Psoas muscle (tissue), 8 donors: ENCODE results near the gene PJA2. TPM values are rescaled to one million over a fixed set of nuclear protein-coding genes. Genes with fewer than 3 reads are reported as not detected.
A peak's percentile ranks its signal among the peaks of the same experiment; 100 is the strongest.

Source experiments
- ATAC-seq, 4 donors: fragments of 200-7000 bp; cut with Tn5 transposase; one replicate each; pipeline ENCODE4 v1.9.1; 2020; ENCODE audit warnings: moderate library complexity in 3 of 4, mild to moderate bottlenecking in 2 of 4
- DNase-seq, 2 donors: peaks; one replicate each; pipeline ENCODE4 v3.0.0-alpha.2; 2020
- H3K27ac ChIP-seq: fragments of 200-600 bp; one replicate; pipeline ENCODE4 v1.8.0; 2022
- H3K27me3 ChIP-seq, 3 donors: fragments of 200-600 bp in 1 of 3; one replicate each; pipeline versions ENCODE4 v1.6.1 to v1.8.0; 2013 to 2022; ENCODE audit warnings: low read length in 2 of 3, mild to moderate bottlenecking in 2 of 3, moderate library complexity in 1 of 3; ENCODE audit not compliant: insufficient read depth in 3 of 3
- H3K36me3 ChIP-seq, 2 donors: fragments of 200-600 bp in 1 of 2; one replicate each; pipeline versions ENCODE4 v1.6.1 to v1.8.0; 2013 to 2022; ENCODE audit warnings: low read depth in 1 of 2, mild to moderate bottlenecking in 1 of 2, moderate library complexity in 1 of 2; ENCODE audit not compliant: insufficient read depth in 1 of 2
- H3K4me1 ChIP-seq: fragments of 200-600 bp; one replicate; pipeline ENCODE4 v1.8.0; 2022
- H3K4me3 ChIP-seq: fragments of 200-600 bp; one replicate; pipeline ENCODE4 v1.8.0; 2022; ENCODE audit warnings: mild to moderate bottlenecking
- H3K9me3 ChIP-seq: fragments of 200-600 bp; one replicate; pipeline ENCODE4 v1.8.0; 2022
- WGBS, 3 donors: extraction: QIAGEN DNeasy Blood & Tissue Kit; methylation state at CpG; one replicate each; pipeline versions ENCODE4 v1.1.6 to v1.1.7; 2013; 5-methylcytosine and 5-hydroxymethylcytosine counted together
- intact Hi-C, 2 donors: fragments of 100-400 bp; cut with DNase I; formaldehyde crosslinking; loops; one replicate each; pipeline versions ENCODE4 v1.11.0 to v1.14.2; 2022
- polyA plus RNA-seq, 3 donors: library from polyadenylated mRNA; stranded (reverse); fragments of 200-250 nt; gene quantifications; one replicate each; pipeline ENCODE4 v1.2.3, GENCODE V29; 2013
- total RNA-seq, 4 donors: library from RNA; stranded (reverse); fragmentation: NEBNext Ultra II Directional in 2 of 4; extraction: Animal tissue kit (Norgen Biotek cat#: 25700) in 2 of 4; gene quantifications; one replicate each; pipeline versions ENCODE4 v1.2.1 to v1.2.4, GENCODE V29; 2021 to 2023
- TF ChIP-seq, protein P1 (sequence below): fragments of 200-600 bp; IDR thresholded peaks from one replicate; pipeline ENCODE4 v1.8.0; 2022; ENCODE audit warnings: antibody characterized with exemption
- donor health status: healthy with polysubstance abuse.
- donor health status: DM: no; HTN: no; CAD: no; lungs with moderate emphysema.
- donor health status: Bipolar disorder and iron deficiency.
- donor health status: healthy.
- donor health status: DM: yes; HTN: yes; CAD: no.
- donor health status: DM: no; HTN: no; CAD: no.
- donor health status: DM: no; HTN: no; CAD: no.
- donor health status: DM: yes; HTN: yes; CAD: no.

PJA2 gene
- total and polyA plus RNA-seq, 7 donors: 20.9 to 66.9 (median 39.3) TPM

DNA sequence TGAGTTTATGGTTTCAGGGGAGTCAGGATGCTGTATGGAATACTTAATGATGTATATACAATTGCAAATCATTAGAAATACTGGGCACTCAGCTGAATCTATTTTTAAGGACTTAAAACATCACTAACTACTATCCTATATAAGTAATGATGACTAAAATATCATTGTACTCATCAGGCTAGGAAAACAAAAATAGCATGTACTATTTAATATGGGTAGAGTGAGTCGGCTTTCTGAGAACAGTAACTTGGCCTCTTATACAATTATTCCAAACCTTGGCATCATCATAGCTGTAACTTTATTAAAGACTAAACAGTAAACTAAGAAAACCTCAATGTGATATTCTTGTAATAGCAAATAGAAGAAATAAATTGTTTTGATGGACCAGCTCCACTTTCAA is 94.5 kb downstream of the PJA2 start:
- intact Hi-C loops: no loop called here
- DNase-seq (no peak), ATAC-seq (peak; percentile 77 to 97 (median 92))
- H3K27me3 ChIP-seq: no peaks in the 10 kb centered on the region
- H3K9me3 ChIP-seq: no peaks in the 10 kb centered on the region
- WGBS, 3 donors: 16 to 39% (median 28%) methylated on average over 1 of the region's 1 CpG
- peaks cover 11% of the 10 kb centered on the region for H3K4me1 ChIP-seq
- H3K27ac ChIP-seq: peak overlapping the region; percentile 70
- H3K4me3 ChIP-seq: no peak overlapping the region
- TF ChIP-seq, protein P1, sequence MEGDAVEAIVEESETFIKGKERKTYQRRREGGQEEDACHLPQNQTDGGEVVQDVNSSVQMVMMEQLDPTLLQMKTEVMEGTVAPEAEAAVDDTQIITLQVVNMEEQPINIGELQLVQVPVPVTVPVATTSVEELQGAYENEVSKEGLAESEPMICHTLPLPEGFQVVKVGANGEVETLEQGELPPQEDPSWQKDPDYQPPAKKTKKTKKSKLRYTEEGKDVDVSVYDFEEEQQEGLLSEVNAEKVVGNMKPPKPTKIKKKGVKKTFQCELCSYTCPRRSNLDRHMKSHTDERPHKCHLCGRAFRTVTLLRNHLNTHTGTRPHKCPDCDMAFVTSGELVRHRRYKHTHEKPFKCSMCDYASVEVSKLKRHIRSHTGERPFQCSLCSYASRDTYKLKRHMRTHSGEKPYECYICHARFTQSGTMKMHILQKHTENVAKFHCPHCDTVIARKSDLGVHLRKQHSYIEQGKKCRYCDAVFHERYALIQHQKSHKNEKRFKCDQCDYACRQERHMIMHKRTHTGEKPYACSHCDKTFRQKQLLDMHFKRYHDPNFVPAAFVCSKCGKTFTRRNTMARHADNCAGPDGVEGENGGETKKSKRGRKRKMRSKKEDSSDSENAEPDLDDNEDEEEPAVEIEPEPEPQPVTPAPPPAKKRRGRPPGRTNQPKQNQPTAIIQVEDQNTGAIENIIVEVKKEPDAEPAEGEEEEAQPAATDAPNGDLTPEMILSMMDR: no peak
- H3K36me3 ChIP-seq: no peaks in the 10 kb centered on the region

DNA sequence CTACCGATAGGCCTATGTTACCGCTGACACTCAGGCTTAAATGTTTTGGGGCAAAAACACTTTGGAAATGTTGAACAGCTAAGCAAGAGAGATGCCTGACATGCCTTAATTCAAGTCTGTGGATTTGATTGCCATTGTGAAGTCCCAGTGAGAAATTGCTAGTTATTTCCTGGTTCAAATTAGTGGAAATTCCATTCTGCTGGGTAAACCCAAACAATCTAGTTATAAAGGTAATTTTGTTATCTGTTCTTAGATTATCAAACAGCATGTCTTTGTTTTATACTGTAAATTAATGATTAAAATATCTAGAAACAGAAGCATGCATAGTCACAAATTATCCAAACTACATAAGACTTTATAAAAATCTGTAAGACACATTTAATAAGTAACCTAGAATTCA is 96.6 kb downstream of the PJA2 start:
- 85 to 96% (median 88%) methylated on average over 2 of the region's 2 CpGs for WGBS, 3 donors
- H3K36me3 ChIP-seq: no peaks in the 10 kb centered on the region
- H3K9me3 ChIP-seq: no peaks in the 10 kb centered on the region
- H3K27ac ChIP-seq: no peak overlapping the region
- peaks cover 11% of the 10 kb centered on the region for H3K4me1 ChIP-seq
- no peak for DNase-seq
- TF ChIP-seq, protein P1: no peak
- H3K27me3 ChIP-seq: no peaks in the 10 kb centered on the region
- H3K4me3 ChIP-seq: no peak overlapping the region
- ATAC-seq: no peak
- intact Hi-C loops: no loop called here

DNA sequence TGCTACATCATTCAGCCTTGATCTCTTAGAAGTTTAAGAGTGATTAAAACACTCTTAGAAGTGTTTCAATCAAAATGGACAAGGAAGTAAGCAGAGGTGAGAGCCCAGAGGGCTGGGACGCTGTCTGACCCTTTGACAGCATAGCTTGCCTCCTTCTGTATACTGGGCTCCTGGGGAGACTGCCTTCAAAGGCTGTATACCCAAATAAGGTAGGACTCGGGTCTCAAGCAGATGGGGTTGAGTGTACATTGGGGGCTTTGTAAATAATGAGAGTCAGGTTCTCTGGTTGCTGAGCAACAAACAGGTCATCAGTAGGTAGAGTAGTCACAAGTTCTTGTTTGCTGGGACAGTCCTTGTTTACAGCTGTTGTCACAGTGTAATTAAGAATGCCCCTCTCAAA is 97.1 kb downstream of the PJA2 start:
- ATAC-seq: no peak
- 90 to 100% (median 94%) methylated on average over 2 of the region's 2 CpGs for WGBS, 3 donors
- Histone ChIP-seq H3K4me3 (no peak overlapping the region), H3K27ac (no peak overlapping the region), H3K9me3 (no peaks in the 10 kb centered on the region), H3K4me1 (peaks cover 11% of the 10 kb centered on the region), H3K27me3 (no peaks in the 10 kb centered on the region), H3K36me3 (no peaks in the 10 kb centered on the region)
- intact Hi-C loops: no loop called here
- TF ChIP-seq, protein P1: no peak
- no peak for DNase-seq

DNA sequence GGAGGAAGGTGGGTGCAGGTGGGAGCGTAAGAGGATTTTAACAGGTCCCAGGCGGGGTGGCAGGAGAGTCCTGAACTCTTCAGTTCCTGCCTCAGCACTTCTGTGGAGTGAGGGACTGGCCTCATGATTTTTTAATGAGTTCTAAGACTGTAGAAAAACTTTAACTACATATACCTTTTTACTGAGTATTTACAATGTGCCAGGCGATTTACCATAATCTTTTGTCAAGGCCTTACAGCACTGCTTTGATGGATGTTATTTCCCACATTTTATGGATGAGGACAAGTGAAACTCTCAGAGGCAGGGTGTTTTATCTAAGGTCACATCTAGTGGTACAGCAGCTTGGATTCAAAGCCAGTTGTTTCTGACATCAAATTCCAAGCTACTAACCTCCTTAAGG is 99.5 kb downstream of the PJA2 start:
- DNase-seq: no peak
- intact Hi-C loops: no loop called here
- Histone ChIP-seq H3K9me3 (no peaks in the 10 kb centered on the region), H3K4me1 (peaks cover 4% of the 10 kb centered on the region), H3K27ac (no peak overlapping the region), H3K36me3 (no peaks in the 10 kb centered on the region), H3K27me3 (no peaks in the 10 kb centered on the region), H3K4me3 (no peak overlapping the region)
- TF ChIP-seq, protein P1: no peak
- no peak for ATAC-seq
- WGBS, 3 donors: 90% methylated on average over 3 of the region's 3 CpGs
